ENCODE results near the gene PTHLH. TPM values are rescaled to one million over a fixed set of nuclear protein-coding genes. Genes with fewer than 3 reads are reported as not detected.

Gene PTHLH
- total RNA-seq, 2 donors from 2014 or later = not detected

Other genes with a start within 250 kb of the PTHLH start
- gene KLHL42, start 192.5 kb downstream of the PTHLH start, total RNA-seq = 10 to 100 TPM in 1 of 2 donors, 1 to 10 TPM in 1; 9.6 to 12.2 TPM
- not detected for gene MANSC4, start 192.5 kb downstream of the PTHLH start, total RNA-seq
- gene CCDC91, start 217.7 kb upstream of the PTHLH start, total RNA-seq = 10 to 100 TPM; 21.4 to 27.4 TPM